HG03439 (cell line): ENCODE data around the gene PROSER2.
"Not testable (repeated sequence)": the region's sequence is repeated elsewhere in the genome, so short reads cannot be mapped to it uniquely, and the experiment has no call there.

Experiments used
- ATAC-seq: cut with Tn5 transposase; IDR thresholded peaks from one replicate; pipeline ENCODE4 v1.9.1; 2021; ENCODE audit warnings: mild to moderate bottlenecking, moderate library complexity; ENCODE audit not compliant: unreplicated experiment

The PROSER2 gene

GRCh38 chr10:11832042-11832441, 8.9 kb downstream of the PROSER2 start:
- ATAC-seq, result no peak

- ATAC-seq, result no peak
Observed at GRCh38 chr10:11835061-11835460, 11.9 kb downstream of the PROSER2 start.

GRCh38 chr10:11835704-11836103, 12.5 kb downstream of the PROSER2 start:
- no peak for ATAC-seq

GRCh38 chr10:11837372-11838161, 14.4 kb downstream of the PROSER2 start:
- no peak for ATAC-seq

- ATAC-seq, result no peak
Observed at GRCh38 chr10:11838298-11838852, 15.2 kb downstream of the PROSER2 start.

- ATAC-seq, result no peak
Observed at GRCh38 chr10:11841375-11841774, 18.2 kb downstream of the PROSER2 start.

- no peak for ATAC-seq
Observed at GRCh38 chr10:11842411-11842810, 19.3 kb downstream of the PROSER2 start.

GRCh38 chr10:11845113-11845512, 22.0 kb downstream of the PROSER2 start:
- ATAC-seq, result no peak

- ATAC-seq, result no peak
Observed at GRCh38 chr10:11846542-11846941, 23.4 kb downstream of the PROSER2 start.

GRCh38 chr10:11849277-11849676, 26.1 kb downstream of the PROSER2 start:
- no peak for ATAC-seq

GRCh38 chr10:11849911-11850310, 26.8 kb downstream of the PROSER2 start:
- no peak for ATAC-seq

GRCh38 chr10:11851910-11852309, 28.8 kb downstream of the PROSER2 start:
- ATAC-seq, result no peak

- not testable (repeated sequence) for ATAC-seq
Observed at GRCh38 chr10:11852637-11853036, 29.5 kb downstream of the PROSER2 start.

- no peak for ATAC-seq
Observed at GRCh38 chr10:11853468-11853867, 30.3 kb downstream of the PROSER2 start.

- ATAC-seq, result no peak
Observed at GRCh38 chr10:11854301-11854700, 31.1 kb downstream of the PROSER2 start.

GRCh38 chr10:11856089-11856488, 32.9 kb downstream of the PROSER2 start:
- ATAC-seq, result no peak

- no peak for ATAC-seq
Observed at GRCh38 chr10:11856678-11857077, 33.5 kb downstream of the PROSER2 start.

GRCh38 chr10:11858093-11858492, 34.9 kb downstream of the PROSER2 start:
- ATAC-seq, result no peak

- ATAC-seq, result no peak
Observed at GRCh38 chr10:11861341-11861740, 38.2 kb downstream of the PROSER2 start.

GRCh38 chr10:11861811-11862428, 38.8 kb downstream of the PROSER2 start:
- ATAC-seq, result no peak

GRCh38 chr10:11863353-11864109, 40.4 kb downstream of the PROSER2 start:
- ATAC-seq, result peak; percentile 98
